GM19455 (cell line): ENCODE data around the gene CATSPERB.
"Not testable (repeated sequence)": the region's sequence is repeated elsewhere in the genome, so short reads cannot be mapped to it uniquely, and the experiment has no call there.

Experiments used
- ATAC-seq: cut with Tn5 transposase; IDR thresholded peaks from one replicate; pipeline ENCODE4 v1.9.1; 2021; ENCODE audit not compliant: unreplicated experiment

CATSPERB gene

DNA sequence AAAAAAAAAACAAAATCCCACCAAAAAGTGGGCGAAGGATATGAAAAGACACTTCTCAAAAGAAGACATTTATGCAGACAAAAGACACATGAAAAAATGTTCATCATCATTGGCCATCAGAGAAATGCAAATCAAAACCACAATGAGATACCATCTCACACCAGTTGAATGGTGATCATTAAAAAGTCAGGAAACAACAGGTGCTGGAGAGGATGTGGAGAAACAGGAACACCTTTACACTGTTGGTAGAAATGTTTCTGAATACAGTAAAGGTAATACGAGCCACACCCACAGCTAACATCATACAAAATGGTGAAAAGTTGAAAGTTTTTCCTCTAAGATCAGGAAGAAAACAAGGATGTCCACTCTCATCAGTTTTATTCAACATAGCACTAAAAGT lies 8.0 kb upstream of the CATSPERB start:
- ATAC-seq = not testable (repeated sequence)

- no peak for ATAC-seq
Observed at GRCh38 chr14:91737619-91738018, 5.7 kb upstream of the CATSPERB start.

DNA sequence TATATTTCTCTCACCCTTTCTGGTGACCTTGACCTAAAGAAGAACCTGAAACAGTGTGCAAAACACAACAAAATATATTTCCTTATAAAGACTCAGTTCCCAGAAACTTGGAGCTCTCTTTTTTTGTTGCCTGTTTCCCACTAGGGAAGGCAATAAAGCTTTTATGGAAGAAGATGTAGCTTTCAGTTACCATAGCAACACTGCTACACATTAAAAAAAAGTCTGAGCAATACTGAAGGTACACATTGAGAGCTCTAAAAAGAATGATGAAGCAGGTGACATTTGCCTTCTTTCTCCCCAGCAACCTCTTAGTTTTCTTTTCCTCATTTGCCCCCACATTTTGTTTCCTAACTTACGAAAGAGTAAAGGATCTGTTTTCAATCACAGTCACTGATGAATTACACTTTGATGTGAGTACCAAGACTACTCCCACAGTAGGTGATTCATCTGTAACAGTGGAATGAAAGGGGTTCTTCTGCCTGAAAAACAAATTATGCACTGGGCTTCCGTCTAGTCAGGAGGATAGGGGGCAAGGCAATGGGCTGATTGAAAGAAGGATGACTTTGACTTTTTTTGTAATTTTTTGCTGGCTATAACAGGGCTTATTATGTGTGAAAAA lies 1.1 kb upstream of the CATSPERB start:
- ATAC-seq = no peak

GRCh38 chr14:91732439-91732838 lies 553 bp upstream of the CATSPERB start:
- ATAC-seq = no peak

GRCh38 chr14:91731018-91731417 lies 868 bp downstream of the CATSPERB start:
- no peak for ATAC-seq

DNA sequence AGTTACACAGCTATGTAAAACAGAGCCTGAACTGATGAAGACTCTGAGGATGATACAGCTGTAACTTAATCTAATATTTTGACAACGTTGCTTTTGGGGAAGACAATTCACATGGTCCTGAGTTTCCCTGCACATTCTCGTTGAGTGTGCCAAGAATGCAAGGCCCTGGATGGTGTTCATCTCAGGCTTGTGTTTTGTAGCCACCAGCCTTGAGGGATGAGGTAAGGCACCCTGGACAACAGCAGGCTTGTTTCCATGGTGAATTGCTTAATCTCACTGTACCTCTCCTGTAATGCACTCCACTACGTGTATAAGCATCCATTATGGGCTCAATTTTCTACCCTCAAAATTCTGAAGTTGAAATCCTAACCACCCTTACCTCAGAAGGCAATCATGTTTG lies 2.1 kb downstream of the CATSPERB start:
- no peak for ATAC-seq

- no peak for ATAC-seq
Observed at GRCh38 chr14:91728616-91729183, 3.2 kb downstream of the CATSPERB start.

DNA sequence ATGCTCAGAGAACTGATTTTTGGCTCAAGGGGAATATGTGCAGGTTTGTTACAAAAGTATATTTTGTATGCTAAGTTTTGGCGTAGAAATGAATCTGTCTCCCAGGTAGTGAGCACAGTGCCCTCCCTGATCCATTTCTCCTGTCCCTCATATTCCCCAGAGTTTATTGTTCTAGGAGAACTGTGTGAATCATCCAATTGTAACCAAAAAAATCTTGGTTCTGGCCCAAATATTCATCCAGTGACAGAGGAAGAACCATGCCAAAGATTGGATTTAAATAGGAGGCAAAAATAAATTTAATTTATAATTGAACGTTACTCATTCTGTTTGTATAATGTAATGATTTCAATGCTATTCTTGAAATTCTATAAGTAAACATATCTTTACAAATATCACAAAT lies 4.8 kb downstream of the CATSPERB start:
- ATAC-seq = no peak

DNA sequence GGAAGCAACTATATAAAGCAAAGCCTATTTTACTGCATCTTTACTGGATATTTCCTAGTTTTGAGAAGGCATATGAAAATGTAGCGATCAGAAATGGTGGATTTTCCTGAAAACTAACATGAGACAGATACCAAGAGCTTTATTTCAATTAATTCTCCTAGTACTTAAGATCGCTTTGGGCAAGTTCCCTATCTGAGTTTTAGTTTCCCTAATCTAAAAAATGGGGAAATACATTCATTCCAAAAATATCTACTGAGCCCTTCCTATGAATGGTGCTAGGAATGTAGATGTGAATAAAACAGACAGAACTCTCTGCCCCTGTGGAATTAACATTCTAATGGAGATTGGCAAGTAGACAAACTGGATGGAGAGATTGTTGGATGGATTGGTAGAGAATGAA lies 8.4 kb downstream of the CATSPERB start:
- no peak for ATAC-seq

DNA sequence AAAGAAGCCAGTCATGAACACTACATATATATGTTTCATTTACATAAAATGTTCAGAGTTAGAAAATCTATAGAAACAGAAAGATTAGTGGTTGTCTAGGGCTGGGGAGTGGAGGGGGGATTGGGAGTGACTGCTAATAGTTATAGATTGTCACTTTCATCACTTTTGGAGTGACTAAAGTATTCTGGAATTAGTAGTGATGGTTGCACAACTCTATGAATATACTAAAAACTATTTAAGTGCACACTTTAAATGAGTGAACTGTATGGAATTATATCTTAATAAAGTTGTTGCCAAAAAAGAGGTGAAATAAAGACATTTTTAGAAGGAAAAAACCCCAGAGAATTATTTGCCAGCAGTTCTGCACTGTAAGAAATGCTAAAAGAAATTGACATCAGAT lies 9.5 kb downstream of the CATSPERB start:
- ATAC-seq = no peak

GRCh38 chr14:91719839-91720238 lies 12.0 kb downstream of the CATSPERB start:
- no peak for ATAC-seq

DNA sequence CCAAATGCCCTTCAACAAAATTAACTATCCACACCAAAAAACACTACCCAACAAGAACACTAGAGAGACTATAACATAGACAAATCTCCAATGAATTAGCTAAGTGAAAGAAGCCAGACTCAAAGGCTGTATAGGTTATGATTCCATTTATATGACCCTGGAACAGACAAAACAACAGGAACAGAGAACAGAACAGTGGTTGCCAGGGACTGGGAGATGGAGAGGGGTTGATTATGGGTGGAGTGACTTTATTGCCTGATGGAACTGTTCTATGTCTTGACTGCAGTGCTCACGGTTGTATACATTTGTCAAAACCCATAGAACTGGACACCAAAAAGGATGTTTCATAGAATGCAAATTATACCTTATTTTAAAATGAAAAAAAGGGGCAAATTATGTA lies 14.9 kb downstream of the CATSPERB start:
- no peak for ATAC-seq

- no peak for ATAC-seq
Observed at GRCh38 chr14:91714805-91715204, 17.1 kb downstream of the CATSPERB start.

- ATAC-seq = no peak
Observed at GRCh38 chr14:91708795-91709194, 23.1 kb downstream of the CATSPERB start.

DNA sequence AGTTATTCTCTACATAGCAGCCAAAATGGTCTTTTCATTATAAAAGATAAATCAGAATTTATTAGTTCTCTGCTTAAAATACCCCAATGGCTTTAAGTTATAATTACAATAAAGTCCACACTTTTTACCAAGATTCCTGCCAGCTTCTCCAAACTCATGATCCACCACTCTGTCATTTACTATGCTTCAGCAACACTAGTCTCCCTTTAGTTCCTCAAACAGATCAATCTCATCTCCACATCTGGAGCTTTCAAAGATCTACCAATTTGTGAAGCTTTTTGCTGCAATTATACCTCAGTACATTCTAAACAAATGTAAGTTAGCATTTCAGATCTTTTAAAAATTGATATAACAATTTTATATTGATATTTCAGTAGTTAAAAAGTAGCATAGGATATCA lies 24.9 kb downstream of the CATSPERB start:
- no peak for ATAC-seq

DNA sequence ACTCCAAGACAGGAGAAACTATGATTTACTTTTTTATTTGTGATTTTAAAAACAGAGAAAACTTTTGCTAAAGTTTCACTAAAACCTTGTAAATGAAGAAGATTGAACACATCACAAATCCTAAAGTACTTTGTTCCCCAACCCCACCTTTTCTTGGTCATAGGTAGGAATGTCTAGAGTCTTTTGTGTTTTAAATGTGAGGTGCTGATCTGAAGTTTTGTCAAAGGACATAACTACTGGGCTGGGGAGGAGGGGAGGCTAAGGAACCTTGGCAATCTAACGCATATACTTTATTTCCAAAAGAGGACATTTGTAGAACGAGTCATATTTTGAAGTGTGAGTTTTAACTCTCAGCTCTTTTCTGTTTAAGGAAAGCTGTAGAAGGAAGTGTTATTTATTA lies 37.2 kb downstream of the CATSPERB start:
- ATAC-seq = no peak

- no peak for ATAC-seq
Observed at GRCh38 chr14:91693346-91693745, 38.5 kb downstream of the CATSPERB start.

- ATAC-seq = no peak
Observed at GRCh38 chr14:91692075-91692474, 39.8 kb downstream of the CATSPERB start.

DNA sequence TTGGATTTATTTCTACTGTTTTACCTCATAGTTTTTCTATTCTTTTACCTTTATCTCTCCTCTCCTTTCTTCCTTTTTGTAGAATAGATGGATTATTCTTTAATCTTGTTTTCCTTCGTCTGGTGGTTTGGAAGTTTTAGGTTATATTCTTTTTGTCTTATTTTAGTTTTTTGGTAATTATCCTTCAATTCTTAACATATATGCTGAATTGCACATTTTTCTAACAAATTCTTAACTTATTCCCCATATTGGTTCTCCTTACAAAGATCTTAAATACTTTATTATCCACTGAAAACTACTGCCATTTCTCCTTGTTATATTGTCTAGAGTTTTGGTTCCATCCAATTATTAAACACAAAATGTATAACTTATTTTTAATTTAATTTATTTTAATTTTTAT lies 42.3 kb downstream of the CATSPERB start:
- ATAC-seq = no peak

DNA sequence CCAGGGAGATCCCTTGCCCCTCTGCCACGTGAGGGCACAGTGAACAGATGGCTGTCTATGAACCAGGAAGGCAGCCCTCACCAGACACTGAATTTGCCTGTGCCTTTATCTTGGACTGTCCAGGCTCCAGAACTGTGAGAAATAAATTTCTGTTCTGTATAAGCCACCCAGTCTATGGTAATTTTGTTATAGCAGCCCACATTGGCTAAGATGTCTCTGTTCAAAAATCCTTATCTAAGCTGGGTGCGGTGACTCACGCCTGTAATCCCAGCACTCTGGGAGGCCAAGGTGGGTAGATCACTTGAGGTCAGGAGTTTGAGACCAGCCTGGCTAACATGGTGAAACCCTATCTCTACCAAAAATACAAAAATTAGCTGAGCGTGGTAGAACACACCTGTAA lies 44.5 kb downstream of the CATSPERB start:
- not testable (repeated sequence) for ATAC-seq

GRCh38 chr14:91685600-91685999 lies 46.3 kb downstream of the CATSPERB start:
- ATAC-seq = no peak

DNA sequence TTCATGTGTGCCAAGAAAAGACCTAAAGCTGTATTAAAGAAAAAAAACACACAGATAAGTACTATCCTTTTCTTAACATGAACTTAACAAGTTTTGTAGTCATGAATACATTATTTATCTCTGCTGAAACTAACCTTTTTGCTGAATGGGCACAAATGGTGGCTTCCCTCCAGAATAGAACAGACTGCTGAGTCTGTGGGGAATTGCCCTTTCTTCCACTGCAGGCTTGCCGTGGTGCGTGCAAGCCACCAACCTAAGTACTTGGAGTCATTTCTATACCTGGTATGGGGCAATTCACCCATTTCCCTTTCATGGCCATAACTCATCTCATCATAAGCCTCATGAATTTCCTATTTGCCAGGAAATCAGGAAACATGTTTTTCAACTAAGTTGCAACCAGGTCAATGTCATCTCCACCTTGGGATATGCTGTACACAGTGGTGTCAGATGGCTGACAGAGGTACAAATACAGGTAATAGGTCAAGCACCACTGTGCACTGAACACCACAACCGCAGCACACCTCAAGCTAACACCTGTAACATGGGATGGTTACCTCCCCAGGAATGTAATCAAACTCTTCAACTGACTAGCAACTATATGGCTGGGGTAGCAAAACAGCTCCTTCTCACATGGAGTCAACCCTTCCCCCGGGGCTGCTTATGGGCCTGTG lies 49.9 kb downstream of the CATSPERB start:
- no peak for ATAC-seq

DNA sequence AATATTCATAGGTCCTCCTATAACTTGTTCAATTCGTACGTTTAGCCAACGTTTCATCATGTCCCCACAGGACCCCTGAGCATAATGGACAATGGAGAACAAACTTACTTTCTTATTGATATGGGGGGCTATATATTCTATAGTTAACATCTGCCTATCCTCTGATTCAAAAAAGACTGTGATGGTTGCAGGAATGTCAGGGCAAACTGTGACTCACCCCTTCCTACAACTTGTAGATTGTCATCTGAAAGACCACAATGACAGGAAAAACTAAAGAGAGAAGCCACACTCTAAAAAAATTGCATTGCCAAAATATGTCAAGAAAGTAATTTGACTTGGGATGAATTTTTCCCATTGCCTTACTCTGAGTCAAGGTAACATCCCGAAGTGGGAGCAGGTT lies 50.8 kb downstream of the CATSPERB start:
- ATAC-seq = no peak
